GM12801 (cell line): Measurements from ENCODE around the gene PAQR5.

Experiments
- CTCF ChIP-seq: IDR thresholded peaks from one replicate; pipeline ENCODE4 v1.5.1; 2011; ENCODE audit warnings: control low read depth; ENCODE audit not compliant: insufficient read length; ENCODE audit errors: extremely low read depth

Gene PAQR5

GRCh38 chr15:69298697-69299441 is at the start of gene PAQR5:
PAQR5 (plus strand) TSS chr15:69298912; CDS start chr15:69360081, 61,169 bp downstream.
- no peak for TF ChIP-seq CTCF

DNA sequence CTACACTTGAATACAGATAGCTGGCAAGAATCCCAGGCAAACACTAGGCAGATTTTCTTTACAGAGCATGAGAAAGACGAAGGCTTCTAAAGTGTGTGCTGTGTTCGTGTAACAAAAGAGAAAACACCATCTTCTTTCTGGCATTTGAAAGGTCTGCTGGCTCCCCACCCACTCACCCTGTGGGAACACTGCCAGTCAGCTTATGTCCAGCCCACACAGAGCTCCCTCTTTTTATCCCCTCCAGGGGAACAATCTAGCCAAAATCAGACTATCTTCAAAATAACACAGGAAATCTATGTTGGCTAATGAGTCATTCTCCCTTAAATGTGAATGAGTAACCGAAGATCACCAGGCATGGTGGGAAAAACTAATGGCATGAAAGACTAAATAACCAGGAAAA is 45.6 kb upstream of the PAQR5 start:
- TF ChIP-seq CTCF = no peak

DNA sequence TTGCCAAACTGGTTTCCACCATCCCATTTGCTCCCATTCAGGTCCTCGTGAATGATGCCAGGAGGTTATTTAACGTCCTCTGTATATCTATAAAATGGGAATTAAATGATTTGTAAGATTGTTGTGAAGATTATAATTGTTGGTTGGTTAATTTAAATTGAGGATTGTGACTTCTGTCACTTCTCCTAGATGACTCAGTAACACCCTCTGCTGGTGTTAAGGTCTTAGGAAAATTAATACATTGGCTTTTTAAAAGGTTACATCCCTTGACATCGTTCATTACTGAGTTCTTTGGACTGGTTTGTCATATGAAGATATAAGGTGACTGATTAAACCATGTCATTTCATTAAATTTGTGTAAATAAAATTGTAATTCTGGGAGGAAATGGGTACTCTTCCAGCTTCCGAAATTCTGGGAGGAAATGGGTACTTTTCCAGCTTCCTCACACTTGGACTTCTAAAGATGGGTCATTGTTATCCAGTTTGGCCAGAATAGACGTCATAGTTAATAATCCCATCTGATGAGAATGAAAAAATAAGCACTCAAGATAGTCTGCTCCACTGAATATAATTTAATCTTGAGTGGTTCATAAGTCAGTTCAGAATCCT is 33.3 kb upstream of the PAQR5 start:
- TF ChIP-seq CTCF = no peak

DNA sequence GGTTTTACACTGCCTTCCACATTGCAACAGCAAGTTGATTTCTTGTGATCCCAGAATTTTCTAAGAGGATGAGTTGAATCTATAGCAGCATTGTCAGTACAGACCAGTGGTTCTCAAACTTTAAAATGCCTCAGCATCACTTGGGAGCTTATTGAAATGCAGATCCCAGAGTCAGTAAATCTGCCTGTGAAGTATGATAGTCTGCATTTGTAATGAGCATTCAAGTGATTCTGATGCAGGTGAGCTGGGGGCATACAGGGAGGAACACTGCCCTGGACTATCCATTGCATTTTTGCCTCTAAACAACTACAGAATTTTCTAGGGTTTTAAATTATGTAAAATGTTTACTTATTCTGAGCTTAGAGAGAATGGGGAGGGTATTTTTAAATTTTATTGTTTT is 27.5 kb upstream of the PAQR5 start:
- no peak for TF ChIP-seq CTCF

DNA sequence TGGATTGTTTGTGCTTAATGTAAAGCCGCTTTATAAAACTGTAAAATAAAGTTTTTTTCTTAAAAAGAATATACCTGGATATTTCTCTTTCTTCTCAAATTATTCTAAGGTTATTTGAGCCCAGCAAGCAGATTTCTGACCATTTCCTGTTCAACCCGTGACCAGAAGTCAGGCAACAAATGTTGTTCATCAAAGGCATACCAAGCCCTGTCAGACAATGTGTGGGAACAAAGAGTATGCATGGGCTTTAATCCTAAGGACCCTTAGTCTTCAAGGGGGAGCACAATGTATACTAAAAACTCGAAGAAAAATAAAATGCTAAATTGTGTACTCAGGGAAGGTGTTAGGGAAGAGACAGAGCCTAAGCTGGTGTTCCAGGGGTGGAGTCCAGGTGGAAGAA is 26.6 kb upstream of the PAQR5 start:
- TF ChIP-seq CTCF = no peak

- no peak for TF ChIP-seq CTCF
These were observed 25.8 kb upstream of the PAQR5 start for GRCh38 chr15:69272891-69273290.

- no peak for TF ChIP-seq CTCF
These were observed 23.5 kb upstream of the PAQR5 start for GRCh38 chr15:69275074-69275670.
